Mucosa of gallbladder (tissue), 1 donor: ENCODE results near the gene SUSD1. TPM values are rescaled to one million over a fixed set of nuclear protein-coding genes. Genes with fewer than 3 reads are reported as not detected.

Source experiments
- DNase-seq: peaks from one replicate; pipeline ENCODE4 v3.0.0-alpha.2; 2020; ENCODE audit warnings: low spot score
- total RNA-seq: library from RNA; stranded (reverse); gene quantifications from one replicate; pipeline ENCODE4 v1.2.1, GENCODE V29; 2021
- donor health status: DM: no; HTN: no; CAD: no.

The SUSD1 gene
- total RNA-seq, 1 donor from 2014 or later: 20.5 TPM

DNA sequence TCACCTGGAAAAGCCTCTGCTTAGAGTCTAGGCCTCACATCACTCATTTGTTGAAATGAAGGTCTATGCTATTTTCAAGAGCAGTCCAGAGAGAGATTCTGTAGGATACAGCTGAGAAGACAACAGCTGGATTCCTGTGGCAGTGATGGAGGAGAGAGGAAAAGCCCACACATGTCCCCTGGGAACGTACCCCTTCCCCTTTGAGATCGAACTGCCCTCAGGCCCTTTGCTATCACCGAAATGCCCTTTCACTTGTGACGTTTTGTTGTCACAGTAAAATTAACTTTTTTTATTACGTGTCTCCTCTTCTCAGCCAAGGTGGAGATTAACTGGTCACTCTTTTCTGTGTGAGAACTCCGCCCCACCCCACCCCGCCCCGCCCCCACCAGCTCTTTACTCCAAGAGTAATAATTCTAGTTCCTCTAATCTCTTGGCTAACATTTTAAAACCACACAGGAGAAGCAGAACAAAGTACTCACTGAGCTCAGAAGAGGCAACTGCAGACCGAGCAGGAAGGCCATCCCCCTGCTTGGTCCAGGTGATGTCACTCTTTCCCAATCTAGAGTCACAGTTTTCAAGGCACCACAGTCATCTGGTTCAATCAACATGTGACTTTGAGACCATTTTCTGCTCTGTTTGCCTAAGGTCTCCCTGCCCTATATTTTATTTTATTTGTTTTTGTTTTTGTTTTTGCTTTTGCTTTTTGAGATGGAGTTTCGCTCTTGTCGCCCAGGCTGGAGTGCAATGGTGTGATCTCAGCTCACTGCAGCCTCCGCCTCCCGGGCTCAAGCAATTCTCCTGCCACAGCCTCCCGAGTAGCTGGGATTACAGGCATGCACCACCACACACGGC lies 105.6 kb downstream of the SUSD1 start:
- DNase-seq: peak; percentile 43

GRCh38 chr9:112065806-112066606 lies 109.1 kb downstream of the SUSD1 start:
- peak; percentile 90 for DNase-seq

GRCh38 chr9:112064871-112065270 lies 110.2 kb downstream of the SUSD1 start:
- no peak for DNase-seq

GRCh38 chr9:112063586-112063985 lies 111.5 kb downstream of the SUSD1 start:
- DNase-seq: no peak

- DNase-seq: no peak
These were observed 111.9 kb downstream of the SUSD1 start for GRCh38 chr9:112063151-112063550.

- DNase-seq: peak; percentile 74
These were observed 113.9 kb downstream of the SUSD1 start for GRCh38 chr9:112061152-112061740.

GRCh38 chr9:112059966-112060320 lies 115.2 kb downstream of the SUSD1 start:
- no peak for DNase-seq

GRCh38 chr9:112059145-112059965 lies 115.7 kb downstream of the SUSD1 start:
- DNase-seq: peak; percentile 87

DNA sequence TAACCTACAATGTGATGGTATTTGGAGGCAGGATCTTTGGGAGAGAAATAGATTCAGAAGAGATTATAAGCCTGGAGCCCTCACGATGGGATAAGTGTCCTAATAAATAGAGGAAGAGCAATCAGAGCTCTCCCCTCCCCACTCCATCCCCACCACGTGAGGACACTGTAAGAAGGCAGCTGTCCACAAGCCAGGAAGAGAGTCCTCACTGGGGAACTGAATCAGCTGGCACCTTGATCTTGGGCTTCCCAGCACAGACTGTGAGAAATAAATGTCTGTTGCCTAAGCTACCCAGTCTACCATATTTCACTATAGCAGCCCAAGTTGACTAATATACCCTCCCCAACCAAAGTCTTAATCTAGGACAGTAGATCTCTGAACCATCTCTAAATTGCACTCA lies 118.1 kb downstream of the SUSD1 start:
- DNase-seq: no peak

GRCh38 chr9:112054916-112055315 lies 120.2 kb downstream of the SUSD1 start:
- no peak for DNase-seq

GRCh38 chr9:112051812-112052211 lies 123.3 kb downstream of the SUSD1 start:
- no peak for DNase-seq

- peak; percentile 68 for DNase-seq
These were observed 124.3 kb downstream of the SUSD1 start for GRCh38 chr9:112050544-112051475.

DNA sequence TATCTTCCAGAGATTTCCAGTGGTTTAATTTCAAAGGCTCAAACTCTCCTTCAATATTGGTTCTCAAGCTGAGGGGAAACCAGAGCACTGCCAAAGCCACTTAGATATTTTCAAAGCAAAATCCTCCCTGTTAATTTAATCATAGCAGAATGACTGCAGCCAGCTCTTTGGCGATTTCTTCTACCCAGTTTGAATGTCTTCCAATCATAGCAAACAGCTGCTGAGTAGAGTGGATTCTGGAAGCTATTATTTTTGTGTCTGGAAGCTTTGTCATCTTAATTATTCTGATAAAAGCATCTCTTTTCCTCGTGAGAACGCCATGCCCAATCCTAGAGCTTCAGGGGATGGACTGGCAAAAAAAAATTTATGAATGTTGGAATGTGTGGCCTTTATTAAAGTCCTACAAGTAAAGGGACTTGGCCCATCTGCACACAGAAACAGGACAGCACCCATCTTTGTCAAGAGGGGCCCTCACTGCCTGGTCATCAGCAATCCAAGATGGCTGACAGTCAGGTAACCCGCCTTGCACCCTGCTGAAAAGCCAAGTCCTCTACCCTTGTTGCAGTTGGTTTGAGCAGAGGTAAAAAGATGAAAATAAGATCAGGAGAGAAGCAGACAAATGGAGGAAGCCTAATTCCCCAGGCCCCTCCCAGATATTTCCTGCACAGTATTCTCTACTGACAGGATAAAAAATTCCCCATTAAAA lies 125.1 kb downstream of the SUSD1 start:
- no peak for DNase-seq

- DNase-seq: no peak
These were observed 126.0 kb downstream of the SUSD1 start for GRCh38 chr9:112048924-112049691.

- no peak for DNase-seq
These were observed 127.5 kb downstream of the SUSD1 start for GRCh38 chr9:112047538-112048066.

- no peak for DNase-seq
These were observed 128.9 kb downstream of the SUSD1 start for GRCh38 chr9:112046181-112046580.

- no peak for DNase-seq
These were observed 130.2 kb downstream of the SUSD1 start for GRCh38 chr9:112044881-112045280.

GRCh38 chr9:112044186-112044585 lies 130.9 kb downstream of the SUSD1 start:
- no peak for DNase-seq

- no peak for DNase-seq
These were observed 131.7 kb downstream of the SUSD1 start for GRCh38 chr9:112043423-112043822.
